GM18498 (cell line): ENCODE results near the gene SFTA2.
A peak's percentile ranks its signal among the peaks of the same experiment; 100 is the strongest.
"Not testable (repeated sequence)": the region's sequence is repeated elsewhere in the genome, so short reads cannot be mapped to it uniquely, and the experiment has no call there.

ENCODE experiments used
- ATAC-seq: cut with Tn5 transposase; IDR thresholded peaks from one replicate; pipeline ENCODE4 v1.9.1; 2021; ENCODE audit warnings: mild to moderate bottlenecking, moderate library complexity; ENCODE audit not compliant: unreplicated experiment

Gene SFTA2

GRCh38 chr6:30931969-30932645 lies at the start of gene SFTA2:
Gene SFTA2, minus strand, starts transcription at chr6:30932170. Its CDS starts 74 bp downstream, at chr6:30932096.
- ATAC-seq = no peak

- no peak for ATAC-seq
Measured at GRCh38 chr6:30979690-30980089, 47.7 kb upstream of the SFTA2 start.

GRCh38 chr6:30979141-30979540 lies 47.2 kb upstream of the SFTA2 start:
- no peak for ATAC-seq

GRCh38 chr6:30974490-30975252 lies 42.7 kb upstream of the SFTA2 start:
- ATAC-seq = no peak

GRCh38 chr6:30972816-30973215 lies 40.8 kb upstream of the SFTA2 start:
- ATAC-seq = no peak

- no peak for ATAC-seq
Measured at GRCh38 chr6:30970946-30971345, 39.0 kb upstream of the SFTA2 start.

GRCh38 chr6:30969171-30969570 lies 37.2 kb upstream of the SFTA2 start:
- ATAC-seq = not testable (repeated sequence)

GRCh38 chr6:30966154-30966553 lies 34.2 kb upstream of the SFTA2 start:
- ATAC-seq = no peak

GRCh38 chr6:30965140-30965601 lies 33.2 kb upstream of the SFTA2 start:
- no peak for ATAC-seq

- ATAC-seq = no peak
Measured at GRCh38 chr6:30964075-30964474, 32.1 kb upstream of the SFTA2 start.

GRCh38 chr6:30963641-30964040 lies 31.7 kb upstream of the SFTA2 start:
- ATAC-seq = no peak

GRCh38 chr6:30962716-30963115 lies 30.7 kb upstream of the SFTA2 start:
- ATAC-seq = no peak

GRCh38 chr6:30960907-30961673 lies 29.1 kb upstream of the SFTA2 start:
- no peak for ATAC-seq

GRCh38 chr6:30957716-30958115 lies 25.7 kb upstream of the SFTA2 start:
- no peak for ATAC-seq

GRCh38 chr6:30955367-30956042 lies 23.5 kb upstream of the SFTA2 start:
- peak; percentile 72 for ATAC-seq

GRCh38 chr6:30954631-30955366 lies 22.8 kb upstream of the SFTA2 start:
- no peak for ATAC-seq

GRCh38 chr6:30951907-30952469 lies 20.0 kb upstream of the SFTA2 start:
- no peak for ATAC-seq

- no peak for ATAC-seq
Measured at GRCh38 chr6:30948811-30949210, 16.8 kb upstream of the SFTA2 start.

- no peak for ATAC-seq
Measured at GRCh38 chr6:30947231-30947630, 15.3 kb upstream of the SFTA2 start.

- no peak for ATAC-seq
Measured at GRCh38 chr6:30945281-30945680, 13.3 kb upstream of the SFTA2 start.
